ENCODE data around the gene SORT1. TPM values are rescaled to one million over a fixed set of nuclear protein-coding genes. Genes with fewer than 3 reads are reported as not detected.

SORT1 gene
- total RNA-seq, 2 donors from 2014 or later, result 225 to 231 TPM

DNA sequence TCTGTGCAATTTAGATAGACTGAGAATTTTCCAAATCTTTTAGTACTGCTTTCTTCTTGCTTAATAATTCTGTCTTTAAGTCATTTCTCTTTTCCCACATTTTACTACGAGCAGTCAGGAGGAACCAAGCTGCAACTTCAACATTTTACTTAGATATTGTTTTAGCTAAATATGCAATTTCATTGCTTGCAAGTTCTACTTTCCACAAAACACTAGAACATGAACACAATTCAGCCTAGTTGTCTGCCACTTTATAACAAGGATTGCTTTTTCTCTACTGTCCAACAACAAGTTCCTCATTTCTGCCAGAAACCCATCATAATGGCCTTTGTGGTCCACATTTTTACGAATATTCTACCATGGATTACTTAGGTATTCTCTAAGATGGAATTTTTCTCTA, 36.6 kb downstream of the SORT1 start:
- H3K27ac ChIP-seq, result peak overlapping the region; percentile 32 to 73
- TF ChIP-seq, protein P1, sequence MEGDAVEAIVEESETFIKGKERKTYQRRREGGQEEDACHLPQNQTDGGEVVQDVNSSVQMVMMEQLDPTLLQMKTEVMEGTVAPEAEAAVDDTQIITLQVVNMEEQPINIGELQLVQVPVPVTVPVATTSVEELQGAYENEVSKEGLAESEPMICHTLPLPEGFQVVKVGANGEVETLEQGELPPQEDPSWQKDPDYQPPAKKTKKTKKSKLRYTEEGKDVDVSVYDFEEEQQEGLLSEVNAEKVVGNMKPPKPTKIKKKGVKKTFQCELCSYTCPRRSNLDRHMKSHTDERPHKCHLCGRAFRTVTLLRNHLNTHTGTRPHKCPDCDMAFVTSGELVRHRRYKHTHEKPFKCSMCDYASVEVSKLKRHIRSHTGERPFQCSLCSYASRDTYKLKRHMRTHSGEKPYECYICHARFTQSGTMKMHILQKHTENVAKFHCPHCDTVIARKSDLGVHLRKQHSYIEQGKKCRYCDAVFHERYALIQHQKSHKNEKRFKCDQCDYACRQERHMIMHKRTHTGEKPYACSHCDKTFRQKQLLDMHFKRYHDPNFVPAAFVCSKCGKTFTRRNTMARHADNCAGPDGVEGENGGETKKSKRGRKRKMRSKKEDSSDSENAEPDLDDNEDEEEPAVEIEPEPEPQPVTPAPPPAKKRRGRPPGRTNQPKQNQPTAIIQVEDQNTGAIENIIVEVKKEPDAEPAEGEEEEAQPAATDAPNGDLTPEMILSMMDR (IDR thresholded peaks at IDR 0.05), result no peak
- no peak overlapping the region for H3K4me3 ChIP-seq

DNA sequence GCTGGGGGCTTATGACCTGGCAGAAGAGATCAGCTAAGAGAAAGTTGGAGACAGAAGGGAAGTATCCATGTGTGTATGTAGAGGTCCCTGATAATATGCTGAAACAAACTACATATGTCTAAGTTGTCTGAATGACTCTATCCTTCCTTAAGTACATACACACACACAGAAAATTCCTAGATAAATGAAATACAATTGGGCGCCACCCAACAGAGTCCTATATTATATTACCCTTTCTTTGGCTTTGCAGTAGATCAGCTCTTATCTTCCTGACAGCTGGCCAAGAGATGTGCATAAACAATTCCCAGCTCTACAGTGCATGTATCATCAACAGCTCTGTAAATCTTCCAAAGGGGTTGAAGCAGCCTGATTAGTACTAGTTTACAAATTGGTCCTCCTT, 40.1 kb downstream of the SORT1 start:
- Histone ChIP-seq H3K27ac (peak overlapping the region in 1 of 2 donors; percentile 29), H3K27me3 (replicated peaks; ENCODE audit: insufficient read depth) (no peaks in the 10 kb centered on the region), H3K4me3 (no peak overlapping the region), H3K36me3 (peaks cover 13% of the 10 kb centered on the region), H3K9me3 (no peaks in the 10 kb centered on the region), H3K4me1 (ENCODE audit: control insufficient read depth in 1 of 2, low read depth in 2 of 2) (peaks cover 32 to 59% of the 10 kb centered on the region in 2 donors)
- no peak for ATAC-seq (ENCODE audit: insufficient number of reproducible peaks, low FRiP score, low read depth)
- no peak for DNase-seq (ENCODE audit: low spot score)
- TF ChIP-seq, protein P1 (IDR thresholded peaks at IDR 0.05), result no peak

More for the DNA sequence above, 36.6 kb downstream of the SORT1 start:
- H3K27me3 ChIP-seq (replicated peaks; ENCODE audit: insufficient read depth), result no peaks in the 10 kb centered on the region
- ATAC-seq (ENCODE audit: insufficient number of reproducible peaks, low FRiP score, low read depth) (no peak), DNase-seq (ENCODE audit: low spot score) (no peak)
- no peaks in the 10 kb centered on the region for H3K9me3 ChIP-seq
- peaks cover 5% of the 10 kb centered on the region for H3K36me3 ChIP-seq
- peaks cover 32 to 80% of the 10 kb centered on the region in 2 donors for H3K4me1 ChIP-seq (ENCODE audit: control insufficient read depth in 1 of 2, low read depth in 2 of 2)

DNA sequence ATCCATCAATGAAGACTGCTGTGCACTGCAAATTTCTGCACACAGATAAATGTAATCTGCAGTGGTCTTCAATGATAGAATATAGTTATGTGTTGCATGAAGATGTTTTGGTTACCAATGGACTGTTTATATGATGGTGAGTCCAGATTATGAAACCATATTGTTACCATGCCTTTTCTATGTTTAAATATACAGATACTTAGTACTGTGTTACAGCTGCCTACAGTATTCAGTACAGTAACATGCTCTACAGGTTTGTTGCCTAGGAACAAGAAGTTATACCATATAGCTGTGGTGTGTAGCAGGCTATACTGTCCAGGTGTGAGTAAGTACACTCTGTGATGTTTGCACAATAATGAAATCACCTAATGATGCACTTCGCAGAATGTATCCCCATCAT, 40.8 kb downstream of the SORT1 start:
- H3K4me3 ChIP-seq, result no peak overlapping the region
- no peak overlapping the region for H3K27ac ChIP-seq
- peaks cover 25 to 52% of the 10 kb centered on the region in 2 donors for H3K4me1 ChIP-seq (ENCODE audit: control insufficient read depth in 1 of 2, low read depth in 2 of 2)
- no peaks in the 10 kb centered on the region for H3K27me3 ChIP-seq (replicated peaks; ENCODE audit: insufficient read depth)
- H3K36me3 ChIP-seq, result peaks cover 20% of the 10 kb centered on the region
- no peak for ATAC-seq (ENCODE audit: insufficient number of reproducible peaks, low FRiP score, low read depth)
- DNase-seq (ENCODE audit: low spot score), result no peak
- TF ChIP-seq, protein P1 (IDR thresholded peaks at IDR 0.05), result no peak
- H3K9me3 ChIP-seq, result no peaks in the 10 kb centered on the region

DNA sequence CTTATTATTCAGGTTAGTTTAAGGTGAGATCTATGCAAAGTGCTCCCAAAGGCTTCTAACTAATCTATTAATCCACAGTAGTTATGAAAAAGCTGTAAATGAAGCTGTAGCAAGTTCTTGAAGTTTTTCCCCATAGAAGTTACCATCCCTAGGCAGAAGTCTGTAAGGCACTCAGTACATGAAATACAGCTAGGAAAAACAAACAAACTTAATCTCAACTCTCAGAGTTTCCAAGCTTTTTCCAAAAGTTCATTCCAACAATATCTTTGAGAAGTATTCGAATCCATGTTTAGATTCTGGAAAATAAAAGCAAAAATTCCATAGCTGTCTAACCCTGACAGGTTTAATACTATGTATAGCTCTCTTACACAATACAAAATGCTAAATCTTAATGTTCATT, 41.2 kb downstream of the SORT1 start:
- TF ChIP-seq, protein P1 (IDR thresholded peaks at IDR 0.05), result no peak
- peaks cover 22% of the 10 kb centered on the region for H3K36me3 ChIP-seq
- no peak for DNase-seq (ENCODE audit: low spot score)
- H3K27ac ChIP-seq, result peak overlapping the region; percentile 45 to 71
- ATAC-seq (ENCODE audit: insufficient number of reproducible peaks, low FRiP score, low read depth), result no peak
- no peak overlapping the region for H3K4me3 ChIP-seq
- no peaks in the 10 kb centered on the region for H3K27me3 ChIP-seq (replicated peaks; ENCODE audit: insufficient read depth)
- H3K9me3 ChIP-seq, result no peaks in the 10 kb centered on the region
- peaks cover 22 to 48% of the 10 kb centered on the region in 2 donors for H3K4me1 ChIP-seq (ENCODE audit: control insufficient read depth in 1 of 2, low read depth in 2 of 2)

DNA sequence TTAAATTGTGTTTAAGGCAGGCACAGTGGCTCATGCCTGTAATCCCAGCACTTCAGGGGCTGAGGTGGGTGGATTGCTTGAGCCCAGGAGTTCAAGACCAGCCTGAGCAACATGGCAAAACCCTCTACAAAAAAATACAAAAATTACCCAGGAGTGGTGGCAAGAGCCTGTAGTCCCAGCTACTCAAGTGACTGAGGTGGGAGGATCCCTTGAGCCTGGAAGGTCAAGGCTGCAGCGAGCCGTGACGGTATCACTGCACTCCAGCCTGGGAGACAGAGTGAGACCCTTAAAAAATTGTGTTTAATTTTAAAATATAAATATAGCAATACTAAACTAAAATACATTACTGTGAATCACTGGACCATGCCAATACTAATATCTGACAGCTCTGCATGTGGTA, 42.8 kb downstream of the SORT1 start:
- Histone ChIP-seq H3K4me3 (no peak overlapping the region), H3K27ac (peak overlapping the region in 1 of 2 donors; percentile 45), H3K36me3 (peaks cover 32% of the 10 kb centered on the region), H3K27me3 (replicated peaks; ENCODE audit: insufficient read depth) (no peaks in the 10 kb centered on the region), H3K4me1 (ENCODE audit: control insufficient read depth in 1 of 2, low read depth in 2 of 2) (peaks cover 12 to 38% of the 10 kb centered on the region in 2 donors), H3K9me3 (no peaks in the 10 kb centered on the region)
- DNase-seq (ENCODE audit: low spot score) (no peak), ATAC-seq (ENCODE audit: insufficient number of reproducible peaks, low FRiP score, low read depth) (no peak)
- TF ChIP-seq, protein P1 (IDR thresholded peaks at IDR 0.05), result no peak

All from thoracic aorta (tissue), 2 donors.